Endothelial cell (in vitro differentiated cells): Measurements from ENCODE around the gene CYB561. TPM values are rescaled to one million over a fixed set of nuclear protein-coding genes. Genes with fewer than 3 reads are reported as not detected.

Experiments
- DNase-seq: peaks from one replicate; pipeline ENCODE4 v3.0.0; 2021; ENCODE audit warnings: low spot score
- H3K27ac Mint-ChIP-seq: one replicate; pipeline ENCODE4 v1.8.0; 2021; ENCODE audit warnings: mixed read lengths, inconsistent platforms; ENCODE audit not compliant: unreplicated experiment
- H3K27me3 Mint-ChIP-seq: one replicate; pipeline ENCODE4 v1.8.0; 2021; ENCODE audit warnings: mild to moderate bottlenecking, moderate library complexity, mixed read lengths, inconsistent platforms; ENCODE audit not compliant: unreplicated experiment
- H3K36me3 Mint-ChIP-seq: one replicate; pipeline ENCODE4 v1.8.0; 2021; ENCODE audit warnings: mild to moderate bottlenecking, low read depth, mixed read lengths, inconsistent platforms; ENCODE audit not compliant: unreplicated experiment
- H3K4me1 Mint-ChIP-seq: one replicate; pipeline ENCODE4 v1.8.0; 2021; ENCODE audit warnings: mild to moderate bottlenecking, mixed read lengths, inconsistent platforms; ENCODE audit not compliant: unreplicated experiment
- H3K4me3 Mint-ChIP-seq: one replicate; pipeline ENCODE4 v1.8.0; 2021; ENCODE audit warnings: mild to moderate bottlenecking, mixed read lengths, inconsistent platforms; ENCODE audit not compliant: unreplicated experiment
- H3K9me3 Mint-ChIP-seq: one replicate; pipeline ENCODE4 v1.8.0; 2021; ENCODE audit warnings: mixed read lengths, inconsistent platforms; ENCODE audit not compliant: unreplicated experiment
- long read RNA-seq: library from polyadenylated mRNA; unstranded; transcript quantifications from one replicate; pipeline ENCODE4 v2.0.0, GENCODE V29; 2020; ENCODE audit not compliant: unreplicated experiment
- total RNA-seq: library from RNA; stranded (reverse); fragmentation: NEBNext Ultra II Directional; extraction: Animal tissue kit (Norgen Biotek cat#: 25700); gene quantifications from one replicate; pipeline ENCODE4 v1.2.1, GENCODE V29; 2021; ENCODE audit not compliant: unreplicated experiment
- TF ChIP-seq, protein P1 (sequence below): fragments of 200-600 bp; sonication (generic); IDR thresholded peaks from one replicate; pipeline ENCODE4 v1.5.0; 2021; ENCODE audit warnings: antibody characterized with exemption; ENCODE audit not compliant: unreplicated experiment

CYB561 gene, protein sequence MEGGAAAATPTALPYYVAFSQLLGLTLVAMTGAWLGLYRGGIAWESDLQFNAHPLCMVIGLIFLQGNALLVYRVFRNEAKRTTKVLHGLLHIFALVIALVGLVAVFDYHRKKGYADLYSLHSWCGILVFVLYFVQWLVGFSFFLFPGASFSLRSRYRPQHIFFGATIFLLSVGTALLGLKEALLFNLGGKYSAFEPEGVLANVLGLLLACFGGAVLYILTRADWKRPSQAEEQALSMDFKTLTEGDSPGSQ
- total RNA-seq = 57.3 TPM
- long read RNA-seq, transcript CYB561-201 (6 exons, 3,001 nt) = major isoform, 13 of 22 reads
- long read RNA-seq, partial matches to known transcripts = 0 of 22 reads
- long read RNA-seq, other reads (novel, unspliced or antisense) = 6 of 22 reads

DNA sequence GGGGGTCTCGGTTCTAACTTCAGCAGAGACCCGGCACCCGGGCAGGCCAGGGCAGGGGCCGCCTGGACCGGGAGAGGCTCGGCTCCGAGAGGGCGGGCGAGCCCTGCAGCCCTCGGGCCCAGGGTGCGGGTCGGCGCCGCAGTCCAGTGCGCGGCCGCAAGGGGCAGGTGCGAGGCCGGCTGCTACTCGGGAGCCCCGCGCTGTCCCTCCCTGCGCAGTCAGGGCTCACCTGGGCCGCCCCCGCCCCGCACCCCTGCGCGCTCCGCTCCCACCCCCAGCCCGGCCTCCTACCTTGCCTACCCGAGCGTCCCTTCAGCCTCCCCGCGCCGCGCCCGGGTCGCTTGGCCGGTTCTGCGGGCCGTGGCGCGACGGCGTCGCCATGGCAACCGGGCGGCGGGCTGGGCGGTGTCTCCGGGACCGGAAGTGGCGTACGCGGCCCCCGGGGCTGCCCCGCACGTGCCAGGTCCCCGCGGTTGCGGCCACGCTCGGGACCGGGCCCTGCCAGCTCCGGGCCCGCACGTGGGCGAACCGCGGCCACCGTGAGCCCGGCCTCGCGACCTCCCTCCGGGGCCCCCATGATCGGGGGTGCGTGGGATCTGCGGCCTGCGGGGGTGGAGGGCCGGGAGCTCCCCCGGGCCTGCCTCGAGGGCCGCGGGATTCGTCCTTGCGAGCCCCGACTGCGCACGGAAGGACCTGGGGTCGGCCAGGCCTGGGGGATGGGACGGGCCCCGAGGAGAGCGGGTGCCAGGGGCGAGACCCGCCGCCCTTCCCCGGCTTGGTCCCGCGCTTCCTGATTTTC is at the start of gene CYB561:
Gene CYB561 (minus strand): TSS at position 353 of the 799 bp plus-strand sequence. CDS start 8,759 bp downstream, outside the sequence.
- Mint-ChIP-seq H3K4me3 (peak within 1 kb of the TSS; percentile 87), H3K27me3 (peaks cover 24% of the 10 kb centered on the region), H3K36me3 (peaks cover 3% of the 10 kb centered on the region), H3K27ac (peak within 1 kb of the TSS; percentile 97), H3K9me3 (no peaks in the 10 kb centered on the region), H3K4me1 (peaks cover 49% of the 10 kb centered on the region)
- TF ChIP-seq, protein P1, sequence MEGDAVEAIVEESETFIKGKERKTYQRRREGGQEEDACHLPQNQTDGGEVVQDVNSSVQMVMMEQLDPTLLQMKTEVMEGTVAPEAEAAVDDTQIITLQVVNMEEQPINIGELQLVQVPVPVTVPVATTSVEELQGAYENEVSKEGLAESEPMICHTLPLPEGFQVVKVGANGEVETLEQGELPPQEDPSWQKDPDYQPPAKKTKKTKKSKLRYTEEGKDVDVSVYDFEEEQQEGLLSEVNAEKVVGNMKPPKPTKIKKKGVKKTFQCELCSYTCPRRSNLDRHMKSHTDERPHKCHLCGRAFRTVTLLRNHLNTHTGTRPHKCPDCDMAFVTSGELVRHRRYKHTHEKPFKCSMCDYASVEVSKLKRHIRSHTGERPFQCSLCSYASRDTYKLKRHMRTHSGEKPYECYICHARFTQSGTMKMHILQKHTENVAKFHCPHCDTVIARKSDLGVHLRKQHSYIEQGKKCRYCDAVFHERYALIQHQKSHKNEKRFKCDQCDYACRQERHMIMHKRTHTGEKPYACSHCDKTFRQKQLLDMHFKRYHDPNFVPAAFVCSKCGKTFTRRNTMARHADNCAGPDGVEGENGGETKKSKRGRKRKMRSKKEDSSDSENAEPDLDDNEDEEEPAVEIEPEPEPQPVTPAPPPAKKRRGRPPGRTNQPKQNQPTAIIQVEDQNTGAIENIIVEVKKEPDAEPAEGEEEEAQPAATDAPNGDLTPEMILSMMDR = peak; percentile 79
- DNase-seq = peak; percentile 77

DNA sequence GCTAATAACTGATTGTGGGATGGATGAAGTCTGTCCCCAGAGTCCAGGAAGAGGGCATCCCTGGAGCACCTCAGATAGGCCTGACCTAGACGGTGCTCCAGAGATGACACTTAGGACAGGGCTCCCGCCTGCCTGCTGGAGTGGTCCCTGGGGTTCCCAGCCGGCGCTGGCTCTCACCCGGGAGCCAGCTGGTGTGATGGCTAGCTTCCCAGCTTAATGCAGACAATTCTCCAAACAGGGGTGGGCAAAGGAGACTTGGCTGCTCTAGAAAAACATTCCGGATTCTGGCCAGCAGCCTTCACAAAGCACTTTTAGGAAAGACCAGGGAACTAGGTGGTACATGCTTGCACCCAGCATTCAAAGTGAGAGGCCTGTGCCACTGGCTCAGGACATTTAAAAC is 49.4 kb upstream of the CYB561 start:
- no peaks in the 10 kb centered on the region for H3K27me3 Mint-ChIP-seq
- H3K27ac Mint-ChIP-seq = no peak overlapping the region
- TF ChIP-seq, protein P1 = no peak
- H3K36me3 Mint-ChIP-seq = peaks cover 8% of the 10 kb centered on the region
- peaks cover 16% of the 10 kb centered on the region for H3K4me1 Mint-ChIP-seq
- DNase-seq = no peak
- no peak overlapping the region for H3K4me3 Mint-ChIP-seq
- no peaks in the 10 kb centered on the region for H3K9me3 Mint-ChIP-seq

DNA sequence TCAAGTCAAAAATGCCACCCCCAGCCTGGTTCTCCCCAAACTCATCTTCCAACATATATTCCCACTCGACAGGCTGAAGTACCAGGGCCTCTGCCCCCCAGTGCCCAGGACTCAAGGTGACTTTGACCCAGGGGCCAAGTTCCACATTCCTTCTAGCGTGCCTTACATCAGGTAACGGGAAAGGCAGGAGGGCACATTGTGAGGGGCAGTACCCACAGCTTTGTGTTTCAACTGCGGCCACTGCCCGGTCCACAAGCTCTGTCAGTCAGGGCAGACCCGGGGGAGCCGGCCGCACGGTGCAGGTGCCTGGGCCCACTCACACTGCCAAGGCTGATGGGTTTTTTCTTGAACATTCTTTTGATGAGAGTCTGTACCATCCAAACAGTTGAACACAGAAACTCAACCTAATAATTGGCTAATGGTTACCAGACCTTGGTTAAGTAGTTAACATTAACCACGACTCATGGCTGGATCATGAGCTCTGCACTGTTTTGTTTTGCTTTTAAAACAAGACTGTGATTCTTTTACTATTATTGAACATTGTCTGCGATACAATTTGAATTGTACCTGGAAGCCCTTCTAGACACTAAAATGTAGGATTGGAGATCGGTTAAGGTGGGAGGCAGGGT is 48.3 kb upstream of the CYB561 start:
- TF ChIP-seq, protein P1 = no peak
- DNase-seq = no peak
- Mint-ChIP-seq H3K9me3 (no peaks in the 10 kb centered on the region), H3K4me3 (no peak overlapping the region), H3K4me1 (peaks cover 21% of the 10 kb centered on the region), H3K36me3 (peaks cover 12% of the 10 kb centered on the region), H3K27ac (peak overlapping the region; percentile 64), H3K27me3 (peaks cover 2% of the 10 kb centered on the region)

DNA sequence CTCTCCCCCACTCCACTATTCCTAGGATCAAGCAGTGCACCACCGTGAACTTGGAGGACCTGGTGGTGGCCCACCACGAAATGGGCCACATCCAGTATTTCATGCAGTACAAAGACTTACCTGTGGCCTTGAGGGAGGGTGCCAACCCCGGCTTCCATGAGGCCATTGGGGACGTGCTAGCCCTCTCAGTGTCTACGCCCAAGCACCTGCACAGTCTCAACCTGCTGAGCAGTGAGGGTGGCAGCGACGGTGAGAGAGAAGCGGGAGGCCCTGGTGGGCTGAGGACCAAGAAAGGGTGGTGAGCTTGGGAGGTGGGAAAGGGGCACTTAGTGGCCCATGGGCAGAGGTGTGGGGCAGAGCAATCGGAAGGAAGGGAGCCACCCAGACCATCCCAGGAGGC is 47.3 kb upstream of the CYB561 start:
- no peaks in the 10 kb centered on the region for H3K9me3 Mint-ChIP-seq

More for the DNA sequence above, 47.3 kb upstream of the CYB561 start:
- TF ChIP-seq, protein P1 = no peak
- Mint-ChIP-seq H3K27ac (no peak overlapping the region), H3K4me3 (no peak overlapping the region), H3K36me3 (peaks cover 12% of the 10 kb centered on the region), H3K27me3 (peaks cover 4% of the 10 kb centered on the region), H3K4me1 (peaks cover 19% of the 10 kb centered on the region)
- no peak for DNase-seq
